PC-9 (cell line): ENCODE results near the gene TTC7B. TPM values are rescaled to one million over a fixed set of nuclear protein-coding genes. Genes with fewer than 3 reads are reported as not detected.

Source experiments
- BruUV-seq: library from RNA; stranded (reverse); fragments of 400-500 nt; replicated peaks from 2 replicates; lab custom pipeline; 2021; lab: Mats Ljungman, UMichigan
- CTCF ChIA-PET: fragments of 300-600 bp; sonication (Branson Sonifier 250); formaldehyde crosslinking; loops from one replicate; lab custom pipeline; 2022; ENCODE audit warnings: antibody characterized with exemption; lab: Charles Lee
- POLR2A ChIA-PET: fragments of 300-600 bp; sonication (Branson Sonifier 250); formaldehyde crosslinking; loops from one replicate; lab custom pipeline; 2022; ENCODE audit warnings: antibody characterized with exemption; ENCODE audit not compliant: unreplicated experiment; lab: Charles Lee
- DNase-seq, 2 experiments: peaks; one replicate each; pipeline versions ENCODE4 v3.0.0 to v3.0.0-alpha.2; 2015 to 2022; ENCODE audit warnings: mixed read lengths in 1 of 2
- H2AFZ ChIP-seq: fragments of 200-600 bp; sonication (generic); 2 replicates; pipeline ENCODE4 v1.8.1; 2017; ENCODE audit warnings: antibody characterized with exemption
- H3F3A ChIP-seq: fragments of 200-600 bp; sonication (generic); 2 replicates; pipeline ENCODE4 v1.8.1; 2017; ENCODE audit warnings: antibody characterized with exemption, mild to moderate bottlenecking, low read depth; ENCODE audit not compliant: insufficient read depth
- H3K27ac ChIP-seq: fragments of 200-600 bp; sonication (generic); 2 replicates; pipeline ENCODE4 v1.6.1; 2016; ENCODE audit warnings: mixed run types
- H3K27me3 ChIP-seq: fragments of 200-600 bp; sonication (generic); 2 replicates; pipeline ENCODE4 v1.6.1; 2016; ENCODE audit warnings: low read depth, mixed run types; ENCODE audit not compliant: insufficient read depth
- H3K36me3 ChIP-seq: fragments of 200-600 bp; sonication (generic); 2 replicates; pipeline ENCODE4 v1.6.1; 2016; ENCODE audit warnings: low read depth, mixed run types
- H3K4me1 ChIP-seq: fragments of 200-600 bp; sonication (generic); replicated peaks from 2 replicates; pipeline ENCODE4 v1.6.1; 2016; ENCODE audit warnings: mixed run types; ENCODE audit not compliant: insufficient read depth
- H3K4me2 ChIP-seq: fragments of 200-600 bp; sonication (generic); 2 replicates; pipeline ENCODE4 v1.6.1; 2017; ENCODE audit warnings: mixed run types
- H3K4me3 ChIP-seq: fragments of 200-600 bp; sonication (generic); 2 replicates; pipeline ENCODE4 v1.6.1; 2016; ENCODE audit warnings: mixed run types
- H3K79me2 ChIP-seq: fragments of 200-600 bp; sonication (generic); 2 replicates; pipeline ENCODE4 v1.6.1; 2017; ENCODE audit warnings: low read depth, mixed run types
- H3K9me2 ChIP-seq: fragments of 200-600 bp; sonication (generic); 2 replicates; pipeline ENCODE4 v1.8.1; 2017; ENCODE audit warnings: mild to moderate bottlenecking; ENCODE audit not compliant: insufficient read depth
- H3K9me3 ChIP-seq: fragments of 200-600 bp; sonication (generic); 2 replicates; pipeline ENCODE4 v1.8.1; 2016; ENCODE audit warnings: low read depth; ENCODE audit not compliant: insufficient read depth
- H4K20me1 ChIP-seq: fragments of 200-600 bp; sonication (generic); 2 replicates; pipeline ENCODE4 v1.8.1; 2017; ENCODE audit not compliant: insufficient read depth
- CTCF ChIP-seq: fragments of 200-600 bp; sonication (generic); conservative IDR thresholded peaks from 2 replicates; pipeline ENCODE4 v1.6.1; 2017; ENCODE audit warnings: mixed run types, antibody characterized with exemption, mild to moderate bottlenecking, moderate library complexity
- EZH2 ChIP-seq: fragments of 200-600 bp; sonication (generic); IDR thresholded peaks from 2 replicates; pipeline ENCODE4 v1.8.0; 2017; ENCODE audit warnings: antibody characterized with exemption, low read depth
- intact Hi-C: fragments of 100-400 bp; cut with micrococcal nuclease; formaldehyde crosslinking; loops from one replicate; pipeline ENCODE4 v1.10.0; 2022; ENCODE audit not compliant: unreplicated experiment
- total RNA-seq: library from RNA; stranded (reverse); gene quantifications from 2 replicates; pipeline ENCODE4 v1.2.3, GENCODE V29; 2021

TTC7B gene
- total RNA-seq, 1 experiment from 2014 or later: 6.8 TPM

- H4K20me1 ChIP-seq: no peaks in the 10 kb centered on the region
Observed at GRCh38 chr14:90601563-90601962, 214.7 kb downstream of the TTC7B start.

GRCh38 chr14:90600619-90601018, 215.6 kb downstream of the TTC7B start:
- CTCF ChIA-PET: no interaction called here
- Histone ChIP-seq H2AFZ (no peak overlapping the region), H3K79me2 (no peaks in the 10 kb centered on the region), H3K4me2 (no peak overlapping the region), H3K36me3 (no peaks in the 10 kb centered on the region), H3K27ac (no peak overlapping the region), H3F3A (no peaks in the 10 kb centered on the region), H3K4me1 (peaks cover 8% of the 10 kb centered on the region), H3K9me2 (no peaks in the 10 kb centered on the region), H4K20me1 (no peaks in the 10 kb centered on the region), H3K9me3 (no peaks in the 10 kb centered on the region), H3K4me3 (no peak overlapping the region), H3K27me3 (no peaks in the 10 kb centered on the region)
- intact Hi-C loops: loop anchor here (1.0 to 10.0 kb wide), 2 partner anchors 94 to 201 kb away; no protein-coding TSS in a partner anchor
- TF ChIP-seq CTCF: no peak
- no peak for TF ChIP-seq EZH2
- POLR2A ChIA-PET: no interaction called here
- no TSS peak for BruUV-seq
- no peak for DNase-seq

More at GRCh38 chr14:90601563-90601962, 214.7 kb downstream of the TTC7B start:
- Histone ChIP-seq H3K4me1 (peaks cover 8% of the 10 kb centered on the region), H3K9me3 (no peaks in the 10 kb centered on the region), H3F3A (no peaks in the 10 kb centered on the region), H3K79me2 (no peaks in the 10 kb centered on the region), H2AFZ (no peak overlapping the region), H3K4me2 (no peak overlapping the region), H3K36me3 (no peaks in the 10 kb centered on the region), H3K9me2 (no peaks in the 10 kb centered on the region), H3K27me3 (no peaks in the 10 kb centered on the region), H3K27ac (no peak overlapping the region), H3K4me3 (no peak overlapping the region)
- no peak for DNase-seq
- ChIA-PET POLR2A (interaction anchor here (0.6 kb wide), 1 partner anchor 54 kb away, joined by 3 read pairs; no protein-coding TSS in a partner anchor), CTCF (no interaction called here)
- intact Hi-C loops: loop anchor here (10.0 kb wide), 1 partner anchor 93 kb away; no protein-coding TSS in a partner anchor
- BruUV-seq: no TSS peak
- no peak for TF ChIP-seq EZH2
- TF ChIP-seq CTCF: no peak

GRCh38 chr14:90599748-90600507, 216.3 kb downstream of the TTC7B start:
- H3K4me2 ChIP-seq: peak overlapping the region; percentile 43
- intact Hi-C loops: loop anchor here (1.0 to 10.0 kb wide), 2 partner anchors 95 to 201 kb away; no protein-coding TSS in a partner anchor

More at GRCh38 chr14:90599748-90600507, 216.3 kb downstream of the TTC7B start:
- no peaks in the 10 kb centered on the region for H3K79me2 ChIP-seq
- H3F3A ChIP-seq: no peaks in the 10 kb centered on the region
- H3K4me1 ChIP-seq: peaks cover 8% of the 10 kb centered on the region
- H3K9me2 ChIP-seq: no peaks in the 10 kb centered on the region
- no peaks in the 10 kb centered on the region for H3K36me3 ChIP-seq
- ChIA-PET POLR2A (no interaction called here), CTCF (no interaction called here)
- no peaks in the 10 kb centered on the region for H4K20me1 ChIP-seq
- H3K9me3 ChIP-seq: no peaks in the 10 kb centered on the region
- H3K27me3 ChIP-seq: no peaks in the 10 kb centered on the region
- no peak overlapping the region for H3K4me3 ChIP-seq
- BruUV-seq: no TSS peak
- peak; percentile 12 to 62 for DNase-seq
- H3K27ac ChIP-seq: peak overlapping the region; percentile 57
- peak overlapping the region; percentile 62; the same call in 1 of the 2 replicates for H2AFZ ChIP-seq
- TF ChIP-seq EZH2 (no peak), CTCF (no peak; the same call in 1 of the 2 replicates)
